H1 (cell line): ENCODE measurements around the gene ADGRL3. TPM values are rescaled to one million over a fixed set of nuclear protein-coding genes. Genes with fewer than 3 reads are reported as not detected.

ENCODE experiments used
- CTCF ChIA-PET: fragments of 300-600 bp; sonication (Branson Sonifier 250); formaldehyde crosslinking; loops from one replicate; lab custom pipeline; 2021; ENCODE audit not compliant: partially characterized antibody; lab: Charles Lee
- POLR2A ChIA-PET: fragments of 300-600 bp; sonication (Branson Sonifier 250); formaldehyde crosslinking; loops from one replicate; lab custom pipeline; 2021; ENCODE audit warnings: inconsistent platforms; ENCODE audit not compliant: partially characterized antibody; lab: Charles Lee
- DNase-seq, 2 experiments: peaks; one replicate each; pipeline versions ENCODE4 v3.0.0 to v3.0.0-alpha.2; 2010 to 2022; ENCODE audit warnings: low spot score in 2 of 2, low read depth in 1 of 2, mixed read lengths in 1 of 2
- FAIRE-seq: peaks from 2 replicates; lab custom pipeline; 2011; peaks lifted over from hg19 to GRCh38; lab: Jason Lieb, UNC
- H2AFZ ChIP-seq: 2 replicates; pipeline ENCODE4 v1.8.1; 2012; ENCODE audit warnings: low read length, inconsistent platforms
- H2AK5ac ChIP-seq: 2 replicates; pipeline ENCODE4 v1.6.1; 2013; ENCODE audit warnings: low read depth, low read length
- H2BK120ac ChIP-seq: replicated peaks from 2 replicates; pipeline ENCODE3; 2013; ENCODE audit warnings: low read depth, low read length, inconsistent platforms
- H2BK12ac ChIP-seq: 2 replicates; pipeline ENCODE4 v1.6.1; 2013; ENCODE audit warnings: low read depth, low read length
- H2BK15ac ChIP-seq: 2 replicates; pipeline ENCODE4 v1.6.1; 2013; ENCODE audit warnings: low read length
- H2BK20ac ChIP-seq: 2 replicates; pipeline ENCODE4 v1.6.1; 2013; ENCODE audit warnings: low read length
- H2BK5ac ChIP-seq: 2 replicates; pipeline ENCODE4 v1.6.1; 2013; ENCODE audit warnings: low read depth, low read length
- H3K14ac ChIP-seq: 2 replicates; pipeline ENCODE4 v1.6.1; 2013; ENCODE audit warnings: inconsistent platforms; ENCODE audit not compliant: insufficient read length
- H3K18ac ChIP-seq: 2 replicates; pipeline ENCODE4 v1.6.1; 2013; ENCODE audit warnings: low read length; ENCODE audit errors: extremely low read depth
- H3K23ac ChIP-seq: 2 replicates; pipeline ENCODE4 v1.6.1; 2013; ENCODE audit warnings: inconsistent platforms; ENCODE audit not compliant: insufficient read length
- H3K23me2 ChIP-seq: 2 replicates; pipeline ENCODE4 v1.6.1; 2013; ENCODE audit warnings: low read depth, low read length
- H3K27ac ChIP-seq: 2 replicates; pipeline ENCODE4 v1.6.1; 2011; ENCODE audit warnings: low read depth, low read length, inconsistent platforms
- H3K27me3 ChIP-seq, 4 experiments: replicated peaks in 1 of 4; 1 replicate in 1 of 4; 2 replicates in 3 of 4; pipeline versions ENCODE4 v1.6.1 to v1.8.1; 2011 to 2013; ENCODE audit warnings: low read length in 3 of 4, mild to moderate bottlenecking in 3 of 4, inconsistent platforms in 2 of 4, mixed read lengths in 2 of 4, moderate library complexity in 1 of 4; ENCODE audit not compliant: control insufficient read depth in 3 of 4, insufficient read depth in 3 of 4; ENCODE audit errors: extremely low read depth in 1 of 4
- H3K36me3 ChIP-seq, 4 experiments: 2 replicates each; pipeline versions ENCODE4 v1.6.1 to v1.8.1; 2011 to 2013; ENCODE audit warnings: mild to moderate bottlenecking in 4 of 4, low read length in 3 of 4, moderate library complexity in 2 of 4, control low read depth in 1 of 4, inconsistent platforms in 1 of 4; ENCODE audit not compliant: insufficient read depth in 4 of 4, control insufficient read depth in 2 of 4
- H3K4ac ChIP-seq: replicated peaks from 2 replicates; pipeline ENCODE3; 2013; ENCODE audit warnings: low read length, low read depth, mixed read lengths, inconsistent platforms; ENCODE audit not compliant: insufficient read length
- H3K4me1 ChIP-seq, 4 experiments: replicated peaks in 1 of 4; 1 replicate in 1 of 4; 2 replicates in 3 of 4; pipeline versions ENCODE4 v1.6.1 to v1.8.1; 2011 to 2013; ENCODE audit warnings: low read length in 3 of 4, inconsistent platforms in 2 of 4, mixed read lengths in 1 of 4; ENCODE audit not compliant: insufficient read depth in 4 of 4, control insufficient read depth in 3 of 4
- H3K4me2 ChIP-seq, 2 experiments: 2 replicates each; pipeline versions ENCODE4 v1.6.1 to v1.8.1; 2011 to 2013; ENCODE audit warnings: low read depth in 2 of 2, low read length in 2 of 2, control low read depth in 1 of 2, inconsistent platforms in 1 of 2, mild to moderate bottlenecking in 1 of 2; ENCODE audit not compliant: insufficient read depth in 1 of 2
- H3K4me3 ChIP-seq, 4 experiments: fragments of 200-600, 300-600 bp in 1 of 4; sonication (generic), shearing (Covaris generic), sonication (Bioruptor Twin) in 1 of 4; 2 replicates each; pipeline versions ENCODE4 v1.5.1 to v1.8.1; 2011 to 2016; ENCODE audit warnings: low read length in 4 of 4, low read depth in 3 of 4, control low read depth in 2 of 4, inconsistent platforms in 2 of 4, mild to moderate bottlenecking in 2 of 4, mixed read lengths in 1 of 4, moderate library complexity in 1 of 4; ENCODE audit not compliant: insufficient read depth in 2 of 4; ENCODE audit errors: extremely low read depth in 1 of 4
- H3K56ac ChIP-seq: replicated peaks from 2 replicates; pipeline ENCODE3; 2013; ENCODE audit warnings: low read depth, mild to moderate bottlenecking, mixed read lengths, low read length, inconsistent platforms; ENCODE audit not compliant: insufficient read length
- H3K79me1 ChIP-seq: 2 replicates; pipeline ENCODE4 v1.6.1; 2013; ENCODE audit warnings: low read depth, low read length, control low read depth
- H3K79me2 ChIP-seq, 2 experiments: 2 replicates each; pipeline versions ENCODE4 v1.6.1 to v1.8.1; 2012 to 2013; ENCODE audit warnings: low read length in 2 of 2, mild to moderate bottlenecking in 2 of 2, inconsistent platforms in 1 of 2; ENCODE audit not compliant: insufficient read depth in 2 of 2, control insufficient read depth in 1 of 2
- H3K9ac ChIP-seq, 4 experiments: replicated peaks in 1 of 4; 1 replicate in 1 of 4; 2 replicates in 3 of 4; pipeline versions ENCODE4 v1.6.1 to v1.8.1; 2011 to 2013; ENCODE audit warnings: low read depth in 3 of 4, low read length in 3 of 4, control low read depth in 2 of 4, mild to moderate bottlenecking in 2 of 4, moderate library complexity in 2 of 4, inconsistent platforms in 1 of 4; ENCODE audit errors: extremely low read depth in 1 of 4
- H3K9me3 ChIP-seq, 2 experiments: 2 replicates each; pipeline versions ENCODE4 v1.6.1 to v1.8.1; 2012 to 2013; ENCODE audit warnings: mild to moderate bottlenecking in 2 of 2, moderate library complexity in 2 of 2, control low read depth in 1 of 2, inconsistent platforms in 1 of 2, low read depth in 1 of 2, low read length in 1 of 2, mixed read lengths in 1 of 2; ENCODE audit not compliant: insufficient read depth in 2 of 2
- H4K20me1 ChIP-seq, 2 experiments: replicated peaks in 1 of 2; 2 replicates each; pipeline versions ENCODE3 to v1.8.1; 2011 to 2013; ENCODE audit warnings: inconsistent platforms in 2 of 2, low read length in 2 of 2, mild to moderate bottlenecking in 1 of 2; ENCODE audit not compliant: insufficient read depth in 2 of 2, control insufficient read depth in 1 of 2
- H4K5ac ChIP-seq: 2 replicates; pipeline ENCODE4 v1.6.1; 2013; ENCODE audit warnings: low read length, low read depth, mixed read lengths, inconsistent platforms; ENCODE audit not compliant: insufficient read length
- H4K8ac ChIP-seq: 2 replicates; pipeline ENCODE4 v1.8.0; 2013; ENCODE audit warnings: mild to moderate bottlenecking, moderate library complexity, low read length, inconsistent platforms; ENCODE audit not compliant: insufficient read depth; ENCODE audit errors: extremely low read depth
- H4K91ac ChIP-seq: replicated peaks from 2 replicates; pipeline ENCODE3; 2013; ENCODE audit warnings: low read length, mixed read lengths, inconsistent platforms; ENCODE audit not compliant: insufficient read length
- WGBS, 2 experiments: shearing (Covaris generic) in 1 of 2; methylation state at CpG; one replicate each; pipeline versions ENCODE4 v1.1.6 to v1.1.7; 2013 to 2015; ENCODE audit warnings: low lambda C conversion rate in 2 of 2, mixed read lengths in 2 of 2, inconsistent platforms in 1 of 2, low coverage in 1 of 2, missing lambda C conversion rate in 1 of 2; ENCODE audit not compliant: insufficient replicate concordance in 2 of 2, insufficient coverage in 1 of 2, insufficient read length in 1 of 2; ENCODE audit errors: extremely low coverage in 1 of 2, missing lambda C conversion rate in 1 of 2; 5-methylcytosine and 5-hydroxymethylcytosine counted together
- polyA plus RNA-seq, 7 experiments: library from polyadenylated mRNA; depleted of rRNA in 3 of 7; stranded (reverse) in 5 of 7; unstranded in 2 of 7; fragments of >200 nt in 5 of 7; fragments of 200-250 nt in 2 of 7; gene quantifications; 1 replicate in 5 of 7; 2 replicates in 1 of 7; 4 replicates in 1 of 7; pipeline versions ENCODE4 v1.2.1 to v1.2.3, GENCODE V29; 2011 to 2013; ENCODE audit warnings: missing spikeins in 2 of 7, mixed read lengths in 2 of 7
- total RNA-seq: library from RNA; stranded (reverse); fragmentation: NEBNext Ultra II Directional; extraction: Animal tissue kit (Norgen Biotek cat#: 25700); gene quantifications from 2 replicates; pipeline ENCODE4 v1.2.1, GENCODE V29; 2021

The ADGRL3 gene
- total and polyA plus RNA-seq, 2 of the 8 experiments (the other 6 are each of a cell fraction or from before 2014, with no cell fraction given) = 6.6 to 13.0 TPM

GRCh38 chr4:61882381-61882780 is 682.3 kb downstream of the ADGRL3 start:
- no peak overlapping the region for H2BK12ac ChIP-seq
- H3K56ac ChIP-seq = no peak overlapping the region
- H4K20me1 ChIP-seq = no peaks in the 10 kb centered on the region
- H3K4me1 ChIP-seq = no peaks in the 10 kb centered on the region
- H3K79me2 ChIP-seq = no peaks in the 10 kb centered on the region
- H4K91ac ChIP-seq = no peak overlapping the region
- H3K4me2 ChIP-seq = no peak overlapping the region
- H3K9ac ChIP-seq = no peak overlapping the region
- 64% methylated on average over 2 of the region's 2 CpGs; no CpG with 5 or more reads in 1 of the 2 experiments for WGBS, 2 experiments
- H3K4me3 ChIP-seq = no peak overlapping the region
- no peaks in the 10 kb centered on the region for H3K9me3 ChIP-seq
- H3K27ac ChIP-seq = no peak overlapping the region
- ChIA-PET CTCF (no interaction called here), POLR2A (interaction anchor here (0.6 kb wide), 1 partner anchor 99 kb away, joined by 3 read pairs; no protein-coding TSS in a partner anchor)
- no peak overlapping the region for H2BK20ac ChIP-seq
- H2BK5ac ChIP-seq = no peak overlapping the region
- no peak overlapping the region for H2AK5ac ChIP-seq
- no peak overlapping the region for H4K8ac ChIP-seq
- H2AFZ ChIP-seq = no peak overlapping the region
- H3K18ac ChIP-seq = no peak overlapping the region
- no peaks in the 10 kb centered on the region for H3K36me3 ChIP-seq
- H3K23me2 ChIP-seq = 0 out of 2 replicates have a peak, but pooled peaks cover 2% of the 10 kb centered on the region
- no peak overlapping the region for H2BK120ac ChIP-seq
- no peak overlapping the region for H3K14ac ChIP-seq
- no peak overlapping the region for H3K23ac ChIP-seq
- H3K79me1 ChIP-seq = no peaks in the 10 kb centered on the region
- H4K5ac ChIP-seq = no peak overlapping the region
- no peak for DNase-seq
- no peak overlapping the region for H2BK15ac ChIP-seq
- H3K27me3 ChIP-seq = no peaks in the 10 kb centered on the region
- no peak overlapping the region for H3K4ac ChIP-seq
- no peak for FAIRE-seq
